Liver (tissue), 9 donors: ENCODE data around the gene SUN2. TPM values are rescaled to one million over a fixed set of nuclear protein-coding genes. Genes with fewer than 3 reads are reported as not detected.

Experiments
- DNase-seq: peaks from one replicate; pipeline ENCODE4 v3.0.0-alpha.2; 2017; ENCODE audit warnings: low spot score
- H3K27ac ChIP-seq, 2 donors: one replicate each; pipeline ENCODE4 v1.7.0; 2013; ENCODE audit warnings: inconsistent platforms in 2 of 2, low read length in 2 of 2, control low read depth in 1 of 2, low read depth in 1 of 2, mild to moderate bottlenecking in 1 of 2
- H3K27me3 ChIP-seq, 4 donors: one replicate each; pipeline versions ENCODE4 v1.6.1 to v1.7.0; 2013; ENCODE audit warnings: low read length in 3 of 4, inconsistent platforms in 1 of 4, mild to moderate bottlenecking in 1 of 4, moderate library complexity in 1 of 4; ENCODE audit not compliant: control insufficient read depth in 4 of 4, insufficient read depth in 4 of 4
- H3K36me3 ChIP-seq, 4 donors: one replicate each; pipeline versions ENCODE4 v1.6.1 to v1.7.0; 2013; ENCODE audit warnings: low read length in 3 of 4, mild to moderate bottlenecking in 3 of 4, low read depth in 1 of 4, moderate library complexity in 1 of 4; ENCODE audit not compliant: control insufficient read depth in 4 of 4, insufficient read depth in 3 of 4
- H3K4me1 ChIP-seq, 4 donors: one replicate each; pipeline versions ENCODE4 v1.6.1 to v1.7.0; 2013; ENCODE audit warnings: low read length in 3 of 4, mild to moderate bottlenecking in 3 of 4, moderate library complexity in 1 of 4; ENCODE audit not compliant: control insufficient read depth in 4 of 4, insufficient read depth in 4 of 4
- H3K4me3 ChIP-seq, 3 donors: one replicate each; pipeline versions ENCODE4 v1.6.1 to v1.7.0; 2013; ENCODE audit warnings: low read length in 3 of 3, control low read depth in 1 of 3, low read depth in 1 of 3, mild to moderate bottlenecking in 1 of 3
- H3K9ac ChIP-seq, 2 donors: one replicate each; pipeline ENCODE4 v1.7.0; 2013; ENCODE audit warnings: low read length in 2 of 2, mild to moderate bottlenecking in 2 of 2, moderate library complexity in 2 of 2, control low read depth in 1 of 2, low read depth in 1 of 2
- H3K9me3 ChIP-seq, 4 donors: one replicate each; pipeline versions ENCODE4 v1.6.1 to v1.7.0; 2013; ENCODE audit warnings: low read length in 3 of 4; ENCODE audit not compliant: control insufficient read depth in 4 of 4
- FOXA2 ChIP-seq: IDR thresholded peaks from 2 replicates; pipeline ENCODE4 v1.6.1; 2016; ENCODE audit warnings: antibody characterized with exemption
- GABPA ChIP-seq, 2 donors: IDR thresholded peaks in 1 of 2; conservative IDR thresholded peaks in 1 of 2; 2 replicates each; pipeline ENCODE4 v1.6.1; 2016; ENCODE audit warnings: antibody characterized with exemption in 2 of 2, mild to moderate bottlenecking in 1 of 2, moderate library complexity in 1 of 2
- HNF4A ChIP-seq, 2 donors: conservative IDR thresholded peaks; 2 replicates each; pipeline ENCODE4 v1.6.1; 2016; ENCODE audit warnings: antibody characterized with exemption in 2 of 2, mild to moderate bottlenecking in 2 of 2
- HNF4G ChIP-seq: IDR thresholded peaks from 2 replicates; pipeline ENCODE4 v1.6.1; 2016; ENCODE audit warnings: antibody characterized with exemption
- NR2F2 ChIP-seq: IDR thresholded peaks from 2 replicates; pipeline ENCODE4 v1.6.1; 2016; ENCODE audit warnings: antibody characterized with exemption
- RAD21 ChIP-seq, 2 donors: IDR thresholded peaks; 2 replicates each; pipeline ENCODE4 v1.6.1; 2016; ENCODE audit warnings: antibody characterized with exemption in 2 of 2, mild to moderate bottlenecking in 2 of 2
- RXRA ChIP-seq, 2 donors: IDR thresholded peaks; 2 replicates each; pipeline ENCODE4 v1.6.1; 2017 to 2018; ENCODE audit warnings: antibody characterized with exemption in 2 of 2, mild to moderate bottlenecking in 1 of 2
- YY1 ChIP-seq: IDR thresholded peaks from 2 replicates; pipeline ENCODE4 v1.6.1; 2016; ENCODE audit warnings: antibody characterized with exemption, mild to moderate bottlenecking
- WGBS: extraction: QIAGEN DNeasy Blood & Tissue Kit; methylation state at CpG from one replicate; pipeline ENCODE4 v1.1.7; 2013; 5-methylcytosine and 5-hydroxymethylcytosine counted together
- polyA plus RNA-seq, 2 donors: library from polyadenylated mRNA; stranded (reverse) in 1 of 2; unstranded in 1 of 2; fragments of 200-250 nt in 1 of 2; fragments of >200 nt in 1 of 2; fragmentation: Nextera tagmentation in 1 of 2; extraction: Ambion mirVana in 1 of 2; gene quantifications; one replicate each; pipeline versions ENCODE4 v1.2.1 to v1.2.3, GENCODE V29; 2013 to 2015
- total RNA-seq, 2 donors: library from RNA; depleted of rRNA; stranded (reverse); fragments of >200 nt; gene quantifications; one replicate each; pipeline ENCODE4 v1.2.3, GENCODE V29; 2014
- TF ChIP-seq, protein P1 (sequence below): fragments of 150-350 bp; IDR thresholded peaks from 2 replicates; pipeline ENCODE4 v1.5.1; 2017; ENCODE audit warnings: improper control_type of control experiment, low read depth, low read length; ENCODE audit not compliant: missing input control
- TF ChIP-seq, protein P2 (sequence below): IDR thresholded peaks from 2 replicates; pipeline ENCODE4 v1.6.1; 2016; ENCODE audit warnings: antibody characterized with exemption, mild to moderate bottlenecking
- TF ChIP-seq, protein P3 (sequence below): IDR thresholded peaks from 2 replicates; pipeline ENCODE4 v1.6.1; 2016; ENCODE audit warnings: antibody characterized with exemption
- TF ChIP-seq, protein P4 (sequence below): IDR thresholded peaks from 2 replicates; pipeline ENCODE4 v1.6.1; 2016; ENCODE audit warnings: antibody characterized with exemption
- TF ChIP-seq, protein P5 (sequence below): IDR thresholded peaks from 2 replicates; pipeline ENCODE4 v1.6.1; 2016; ENCODE audit warnings: antibody characterized with exemption
- donor health status: healthy.
- donor health status: healthy.
- donor health status: healthy.
- donor health status: healthy.
- donor health status: healthy.

Gene SUN2
- total and polyA plus RNA-seq, 4 donors, result 13.1 to 170 (median 81.5) TPM

DNA sequence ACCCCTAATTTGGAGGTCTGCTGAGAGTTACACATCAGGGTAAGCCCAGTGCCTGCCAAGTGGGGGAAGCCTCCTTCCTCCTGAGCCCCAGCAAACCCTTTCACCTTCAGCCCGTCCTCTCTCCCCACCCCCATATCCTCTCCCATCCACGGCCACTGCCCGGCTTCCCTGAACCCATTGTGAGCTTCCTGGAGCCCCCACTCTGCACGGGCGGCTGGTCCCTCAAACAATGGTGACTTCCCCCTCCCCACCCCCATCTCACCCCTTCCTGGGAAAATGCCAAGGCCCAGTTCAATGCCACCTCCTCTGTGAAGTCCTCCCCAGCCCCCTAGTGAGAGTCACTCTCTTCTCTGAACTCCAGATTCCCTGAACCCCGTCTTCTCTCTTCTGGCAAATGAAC, 20.3 kb upstream of the SUN2 start (continued):
- TF ChIP-seq, protein P1, sequence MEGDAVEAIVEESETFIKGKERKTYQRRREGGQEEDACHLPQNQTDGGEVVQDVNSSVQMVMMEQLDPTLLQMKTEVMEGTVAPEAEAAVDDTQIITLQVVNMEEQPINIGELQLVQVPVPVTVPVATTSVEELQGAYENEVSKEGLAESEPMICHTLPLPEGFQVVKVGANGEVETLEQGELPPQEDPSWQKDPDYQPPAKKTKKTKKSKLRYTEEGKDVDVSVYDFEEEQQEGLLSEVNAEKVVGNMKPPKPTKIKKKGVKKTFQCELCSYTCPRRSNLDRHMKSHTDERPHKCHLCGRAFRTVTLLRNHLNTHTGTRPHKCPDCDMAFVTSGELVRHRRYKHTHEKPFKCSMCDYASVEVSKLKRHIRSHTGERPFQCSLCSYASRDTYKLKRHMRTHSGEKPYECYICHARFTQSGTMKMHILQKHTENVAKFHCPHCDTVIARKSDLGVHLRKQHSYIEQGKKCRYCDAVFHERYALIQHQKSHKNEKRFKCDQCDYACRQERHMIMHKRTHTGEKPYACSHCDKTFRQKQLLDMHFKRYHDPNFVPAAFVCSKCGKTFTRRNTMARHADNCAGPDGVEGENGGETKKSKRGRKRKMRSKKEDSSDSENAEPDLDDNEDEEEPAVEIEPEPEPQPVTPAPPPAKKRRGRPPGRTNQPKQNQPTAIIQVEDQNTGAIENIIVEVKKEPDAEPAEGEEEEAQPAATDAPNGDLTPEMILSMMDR, result no peak

DNA sequence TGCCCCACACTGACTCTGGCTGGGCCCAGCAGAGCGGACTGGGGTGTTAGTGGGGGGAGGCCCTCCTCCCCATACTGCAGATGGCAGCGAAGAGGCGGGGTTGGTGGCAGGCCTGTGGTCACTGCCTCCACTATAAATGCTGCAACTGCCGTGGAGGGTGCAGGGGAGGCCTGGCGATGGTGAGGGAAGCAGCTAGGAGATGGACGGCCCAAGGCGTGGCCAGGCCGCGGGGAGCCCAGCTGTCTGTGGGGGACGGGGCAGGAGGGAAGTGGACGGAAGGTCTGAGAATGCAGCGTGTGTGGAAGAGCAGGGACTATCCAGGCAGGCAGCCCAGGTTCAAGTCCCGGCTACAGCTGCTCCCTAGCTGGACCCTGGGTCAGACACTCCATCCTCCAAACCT, 19.9 kb upstream of the SUN2 start:
- WGBS, result 85% methylated on average over 13 of the region's 13 CpGs

More for the DNA sequence above, 19.9 kb upstream of the SUN2 start:
- DNase-seq, result no peak
- H3K27ac ChIP-seq, result no peak overlapping the region
- peaks cover 0 to 8% (median 3%) of the 10 kb centered on the region in 4 donors for H3K36me3 ChIP-seq
- TF ChIP-seq NR2F2 (no peak), FOXA2 (no peak), HNF4A (conservative IDR thresholded peaks at IDR 0.05) (no peak), RXRA (IDR thresholded peaks at IDR 0.05) (no peak), YY1 (no peak), RAD21 (IDR thresholded peaks at IDR 0.05) (no peak), HNF4G (no peak), GABPA (IDR thresholded peaks at IDR 0.05 in 1 of 2, conservative IDR thresholded peaks at IDR 0.05 in 1 of 2) (no peak)
- TF ChIP-seq, protein P2, sequence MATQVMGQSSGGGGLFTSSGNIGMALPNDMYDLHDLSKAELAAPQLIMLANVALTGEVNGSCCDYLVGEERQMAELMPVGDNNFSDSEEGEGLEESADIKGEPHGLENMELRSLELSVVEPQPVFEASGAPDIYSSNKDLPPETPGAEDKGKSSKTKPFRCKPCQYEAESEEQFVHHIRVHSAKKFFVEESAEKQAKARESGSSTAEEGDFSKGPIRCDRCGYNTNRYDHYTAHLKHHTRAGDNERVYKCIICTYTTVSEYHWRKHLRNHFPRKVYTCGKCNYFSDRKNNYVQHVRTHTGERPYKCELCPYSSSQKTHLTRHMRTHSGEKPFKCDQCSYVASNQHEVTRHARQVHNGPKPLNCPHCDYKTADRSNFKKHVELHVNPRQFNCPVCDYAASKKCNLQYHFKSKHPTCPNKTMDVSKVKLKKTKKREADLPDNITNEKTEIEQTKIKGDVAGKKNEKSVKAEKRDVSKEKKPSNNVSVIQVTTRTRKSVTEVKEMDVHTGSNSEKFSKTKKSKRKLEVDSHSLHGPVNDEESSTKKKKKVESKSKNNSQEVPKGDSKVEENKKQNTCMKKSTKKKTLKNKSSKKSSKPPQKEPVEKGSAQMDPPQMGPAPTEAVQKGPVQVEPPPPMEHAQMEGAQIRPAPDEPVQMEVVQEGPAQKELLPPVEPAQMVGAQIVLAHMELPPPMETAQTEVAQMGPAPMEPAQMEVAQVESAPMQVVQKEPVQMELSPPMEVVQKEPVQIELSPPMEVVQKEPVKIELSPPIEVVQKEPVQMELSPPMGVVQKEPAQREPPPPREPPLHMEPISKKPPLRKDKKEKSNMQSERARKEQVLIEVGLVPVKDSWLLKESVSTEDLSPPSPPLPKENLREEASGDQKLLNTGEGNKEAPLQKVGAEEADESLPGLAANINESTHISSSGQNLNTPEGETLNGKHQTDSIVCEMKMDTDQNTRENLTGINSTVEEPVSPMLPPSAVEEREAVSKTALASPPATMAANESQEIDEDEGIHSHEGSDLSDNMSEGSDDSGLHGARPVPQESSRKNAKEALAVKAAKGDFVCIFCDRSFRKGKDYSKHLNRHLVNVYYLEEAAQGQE, result no peak
- TF ChIP-seq, protein P3, sequence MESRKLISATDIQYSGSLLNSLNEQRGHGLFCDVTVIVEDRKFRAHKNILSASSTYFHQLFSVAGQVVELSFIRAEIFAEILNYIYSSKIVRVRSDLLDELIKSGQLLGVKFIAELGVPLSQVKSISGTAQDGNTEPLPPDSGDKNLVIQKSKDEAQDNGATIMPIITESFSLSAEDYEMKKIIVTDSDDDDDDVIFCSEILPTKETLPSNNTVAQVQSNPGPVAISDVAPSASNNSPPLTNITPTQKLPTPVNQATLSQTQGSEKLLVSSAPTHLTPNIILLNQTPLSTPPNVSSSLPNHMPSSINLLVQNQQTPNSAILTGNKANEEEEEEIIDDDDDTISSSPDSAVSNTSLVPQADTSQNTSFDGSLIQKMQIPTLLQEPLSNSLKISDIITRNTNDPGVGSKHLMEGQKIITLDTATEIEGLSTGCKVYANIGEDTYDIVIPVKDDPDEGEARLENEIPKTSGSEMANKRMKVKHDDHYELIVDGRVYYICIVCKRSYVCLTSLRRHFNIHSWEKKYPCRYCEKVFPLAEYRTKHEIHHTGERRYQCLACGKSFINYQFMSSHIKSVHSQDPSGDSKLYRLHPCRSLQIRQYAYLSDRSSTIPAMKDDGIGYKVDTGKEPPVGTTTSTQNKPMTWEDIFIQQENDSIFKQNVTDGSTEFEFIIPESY, result no peak
- TF ChIP-seq, protein P4, sequence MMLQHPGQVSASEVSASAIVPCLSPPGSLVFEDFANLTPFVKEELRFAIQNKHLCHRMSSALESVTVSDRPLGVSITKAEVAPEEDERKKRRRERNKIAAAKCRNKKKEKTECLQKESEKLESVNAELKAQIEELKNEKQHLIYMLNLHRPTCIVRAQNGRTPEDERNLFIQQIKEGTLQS, result no peak
- TF ChIP-seq, protein P1, result no peak
- TF ChIP-seq, protein P5, sequence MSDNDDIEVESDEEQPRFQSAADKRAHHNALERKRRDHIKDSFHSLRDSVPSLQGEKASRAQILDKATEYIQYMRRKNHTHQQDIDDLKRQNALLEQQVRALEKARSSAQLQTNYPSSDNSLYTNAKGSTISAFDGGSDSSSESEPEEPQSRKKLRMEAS, result no peak
- H3K27me3 ChIP-seq, result no peaks in the 10 kb centered on the region
- no peak overlapping the region for H3K4me3 ChIP-seq
- H3K4me1 ChIP-seq, result no peaks in the 10 kb centered on the region
- no peak overlapping the region for H3K9ac ChIP-seq
- no peaks in the 10 kb centered on the region for H3K9me3 ChIP-seq
